Osteocyte (in vitro differentiated cells): ENCODE data around the gene MYO18B. TPM values are rescaled to one million over a fixed set of nuclear protein-coding genes. Genes with fewer than 3 reads are reported as not detected.

Source experiments
- DNase-seq: peaks from one replicate; pipeline ENCODE4 v3.0.0; 2021; ENCODE audit warnings: mixed read lengths; ENCODE audit not compliant: unreplicated experiment; ENCODE audit errors: extremely low spot score
- H3K27ac Mint-ChIP-seq: one replicate; pipeline ENCODE4 v1.8.0; 2021; ENCODE audit warnings: mild to moderate bottlenecking, mixed read lengths; ENCODE audit not compliant: unreplicated experiment
- H3K27me3 Mint-ChIP-seq: one replicate; pipeline ENCODE4 v1.8.0; 2021; ENCODE audit warnings: mixed read lengths; ENCODE audit not compliant: unreplicated experiment
- H3K36me3 Mint-ChIP-seq: one replicate; pipeline ENCODE4 v1.8.0; 2021; ENCODE audit warnings: mixed read lengths; ENCODE audit not compliant: unreplicated experiment
- H3K4me1 Mint-ChIP-seq: one replicate; pipeline ENCODE4 v1.8.0; 2021; ENCODE audit warnings: mixed read lengths; ENCODE audit not compliant: unreplicated experiment
- H3K4me3 Mint-ChIP-seq: one replicate; pipeline ENCODE4 v1.8.0; 2021; ENCODE audit warnings: mild to moderate bottlenecking, moderate library complexity, mixed read lengths; ENCODE audit not compliant: unreplicated experiment
- H3K9me3 Mint-ChIP-seq: one replicate; pipeline ENCODE4 v1.8.0; 2021; ENCODE audit warnings: mixed read lengths; ENCODE audit not compliant: unreplicated experiment
- total RNA-seq: library from RNA; stranded (reverse); gene quantifications from 2 replicates; pipeline ENCODE4 v1.2.1, GENCODE V29; 2021
- TF ChIP-seq, protein P1 (sequence below): fragments of 200-600 bp; sonication (generic); IDR thresholded peaks from 2 replicates; pipeline ENCODE4 v1.5.0; 2021; ENCODE audit warnings: antibody characterized with exemption, mild to moderate bottlenecking, moderate library complexity

Gene MYO18B
- total RNA-seq, 1 donor from 2014 or later, result not detected

DNA sequence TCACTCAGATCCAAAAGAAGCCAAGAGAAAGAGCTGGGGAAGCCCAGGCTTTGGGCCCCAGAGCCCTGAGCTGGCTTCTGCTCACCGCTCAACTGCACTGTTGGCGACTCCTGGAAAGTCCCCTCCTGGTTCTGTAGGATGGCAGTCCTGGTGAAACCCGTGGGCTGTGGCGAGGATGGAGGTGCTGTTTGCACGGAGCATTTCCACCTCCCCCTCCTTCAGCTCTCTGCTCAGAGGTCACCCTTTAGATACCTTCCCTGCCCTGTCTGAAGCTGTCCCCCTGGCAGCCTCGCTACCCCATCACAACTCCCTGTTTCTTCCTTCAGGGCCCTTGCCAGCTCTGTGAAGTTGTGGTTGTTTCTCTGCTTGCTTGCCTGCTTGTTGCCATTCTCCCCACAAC, 97.8 kb downstream of the MYO18B start:
- Mint-ChIP-seq H3K4me1 (no peaks in the 10 kb centered on the region), H3K27ac (no peak overlapping the region), H3K4me3 (no peak overlapping the region), H3K27me3 (peaks cover 5% of the 10 kb centered on the region), H3K9me3 (no peaks in the 10 kb centered on the region), H3K36me3 (no peaks in the 10 kb centered on the region)
- TF ChIP-seq, protein P1, sequence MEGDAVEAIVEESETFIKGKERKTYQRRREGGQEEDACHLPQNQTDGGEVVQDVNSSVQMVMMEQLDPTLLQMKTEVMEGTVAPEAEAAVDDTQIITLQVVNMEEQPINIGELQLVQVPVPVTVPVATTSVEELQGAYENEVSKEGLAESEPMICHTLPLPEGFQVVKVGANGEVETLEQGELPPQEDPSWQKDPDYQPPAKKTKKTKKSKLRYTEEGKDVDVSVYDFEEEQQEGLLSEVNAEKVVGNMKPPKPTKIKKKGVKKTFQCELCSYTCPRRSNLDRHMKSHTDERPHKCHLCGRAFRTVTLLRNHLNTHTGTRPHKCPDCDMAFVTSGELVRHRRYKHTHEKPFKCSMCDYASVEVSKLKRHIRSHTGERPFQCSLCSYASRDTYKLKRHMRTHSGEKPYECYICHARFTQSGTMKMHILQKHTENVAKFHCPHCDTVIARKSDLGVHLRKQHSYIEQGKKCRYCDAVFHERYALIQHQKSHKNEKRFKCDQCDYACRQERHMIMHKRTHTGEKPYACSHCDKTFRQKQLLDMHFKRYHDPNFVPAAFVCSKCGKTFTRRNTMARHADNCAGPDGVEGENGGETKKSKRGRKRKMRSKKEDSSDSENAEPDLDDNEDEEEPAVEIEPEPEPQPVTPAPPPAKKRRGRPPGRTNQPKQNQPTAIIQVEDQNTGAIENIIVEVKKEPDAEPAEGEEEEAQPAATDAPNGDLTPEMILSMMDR, result no peak
- DNase-seq, result peak; percentile 56

DNA sequence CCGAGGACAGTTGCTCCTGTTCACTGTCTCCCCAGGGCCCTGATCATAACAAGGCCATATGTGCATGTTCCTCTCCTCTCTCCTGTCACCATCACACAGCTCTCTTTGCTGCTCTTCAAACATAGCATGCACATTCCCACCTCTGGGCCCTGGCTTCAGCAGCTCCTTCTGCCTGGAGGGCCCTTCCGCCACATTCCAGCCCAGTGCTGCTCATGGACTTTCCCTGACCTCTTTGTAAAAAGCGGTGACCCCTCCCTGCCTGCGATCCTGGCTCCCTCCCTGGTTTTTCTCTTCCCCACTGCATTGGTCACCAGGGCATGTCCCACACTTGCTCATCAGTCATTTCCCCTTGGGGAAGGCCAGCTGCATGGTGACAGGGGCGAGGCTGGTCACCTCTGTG, 98.2 kb downstream of the MYO18B start:
- TF ChIP-seq, protein P1, result no peak
- H3K27me3 Mint-ChIP-seq, result peaks cover 5% of the 10 kb centered on the region
- no peaks in the 10 kb centered on the region for H3K9me3 Mint-ChIP-seq
- no peaks in the 10 kb centered on the region for H3K4me1 Mint-ChIP-seq
- H3K4me3 Mint-ChIP-seq, result no peak overlapping the region
- DNase-seq, result peak; percentile 70
- no peak overlapping the region for H3K27ac Mint-ChIP-seq
- H3K36me3 Mint-ChIP-seq, result no peaks in the 10 kb centered on the region

DNA sequence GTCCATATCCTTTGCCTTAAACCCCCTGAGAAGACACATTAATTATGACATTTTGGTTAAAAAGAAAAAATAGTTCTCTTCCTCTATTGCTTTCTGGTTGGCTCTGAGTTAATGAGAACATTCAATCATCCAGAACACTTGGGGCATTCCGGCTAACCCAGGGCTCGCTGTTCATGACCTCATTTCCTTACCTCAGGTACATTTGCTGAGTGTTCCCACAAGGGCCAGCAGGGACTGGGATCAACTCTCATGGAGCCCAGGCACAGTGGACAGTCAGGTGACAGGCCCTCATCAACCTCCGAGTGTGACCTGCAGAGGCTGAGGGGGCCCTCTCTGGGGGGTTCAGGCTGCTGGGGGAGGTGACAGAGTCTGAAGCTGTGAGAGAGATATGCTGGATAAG, 98.9 kb downstream of the MYO18B start:
- H3K9me3 Mint-ChIP-seq, result no peaks in the 10 kb centered on the region
- peak; percentile 70 for DNase-seq
- no peak overlapping the region for H3K27ac Mint-ChIP-seq
- no peaks in the 10 kb centered on the region for H3K36me3 Mint-ChIP-seq
- H3K4me3 Mint-ChIP-seq, result no peak overlapping the region
- H3K4me1 Mint-ChIP-seq, result no peaks in the 10 kb centered on the region
- TF ChIP-seq, protein P1, result no peak
- peaks cover 3% of the 10 kb centered on the region for H3K27me3 Mint-ChIP-seq

DNA sequence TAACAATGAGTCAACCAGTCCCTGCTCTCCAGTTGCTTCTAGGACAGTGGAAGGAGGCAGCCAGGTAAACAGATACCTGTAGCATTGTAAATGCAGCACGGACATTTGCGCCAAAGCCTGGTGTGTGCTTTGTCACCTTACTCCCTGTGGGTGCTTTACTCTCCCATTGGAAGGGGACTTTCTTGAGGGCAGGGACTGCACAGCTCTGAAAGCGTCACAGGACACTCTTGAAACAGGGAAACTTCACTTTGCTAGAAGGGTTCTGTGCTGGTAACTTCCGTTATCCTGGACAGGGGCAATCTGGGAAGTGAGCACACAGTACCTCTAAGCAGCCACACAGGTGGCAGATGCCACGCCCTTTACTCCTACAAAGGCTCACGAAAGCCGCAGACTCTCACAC, 99.8 kb downstream of the MYO18B start:
- TF ChIP-seq, protein P1, result no peak
- Mint-ChIP-seq H3K27me3 (peaks cover 3% of the 10 kb centered on the region), H3K4me1 (no peaks in the 10 kb centered on the region), H3K9me3 (no peaks in the 10 kb centered on the region), H3K4me3 (no peak overlapping the region), H3K27ac (no peak overlapping the region), H3K36me3 (no peaks in the 10 kb centered on the region)
- DNase-seq, result peak; percentile 70

DNA sequence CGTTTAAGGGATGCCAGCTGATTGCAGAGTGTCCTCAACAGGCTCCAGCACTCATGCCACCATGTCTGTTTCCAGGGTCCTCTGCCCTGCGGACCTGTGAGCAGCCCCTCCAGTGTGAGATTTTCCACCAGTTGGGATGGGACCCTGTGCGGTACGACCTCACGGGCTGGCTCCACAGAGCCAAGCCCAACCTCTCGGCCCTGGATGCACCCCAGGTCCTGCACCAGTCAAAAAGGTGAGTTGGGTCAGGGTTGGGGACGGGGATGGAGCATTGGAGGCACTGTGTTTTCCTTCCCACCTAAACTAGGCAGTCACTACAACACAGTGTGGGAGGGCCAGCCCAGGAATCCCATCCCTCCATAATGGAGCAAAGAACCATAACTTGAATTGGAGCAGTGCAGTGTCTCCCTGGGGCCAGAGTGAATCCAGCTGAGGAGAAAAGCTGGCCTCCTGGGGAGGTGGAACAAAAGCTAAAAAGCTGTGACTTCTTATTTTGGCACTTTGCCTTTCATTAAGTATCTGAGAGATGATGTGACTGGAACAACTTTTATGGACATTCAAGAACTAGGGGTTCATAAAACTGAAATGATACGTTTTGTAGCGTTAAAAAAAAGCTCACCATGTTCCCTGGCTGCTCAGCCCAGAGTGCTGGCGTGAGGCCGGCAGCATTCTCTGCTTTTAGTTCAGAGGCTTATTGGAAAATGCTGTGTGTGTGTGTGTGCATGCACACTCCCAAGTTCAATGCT, 101.8 kb downstream of the MYO18B start:
- Mint-ChIP-seq H3K27me3 (peaks cover 3% of the 10 kb centered on the region), H3K9me3 (no peaks in the 10 kb centered on the region), H3K27ac (no peak overlapping the region), H3K4me3 (no peak overlapping the region), H3K4me1 (no peaks in the 10 kb centered on the region), H3K36me3 (no peaks in the 10 kb centered on the region)
- DNase-seq, result peak; percentile 76
- TF ChIP-seq, protein P1, result no peak
